LNCAP (cell line): ENCODE measurements around the gene ARHGAP30.

ENCODE experiments used
- TF ChIP-seq, protein P1 (sequence below): fragments of 450-650 bp; IDR thresholded peaks from 2 replicates; pipeline ENCODE4 v1.5.1; 2017; ENCODE audit warnings: mild to moderate bottlenecking

The ARHGAP30 gene

GRCh38 chr1:161089251-161089924 is 19.7 kb upstream of the ARHGAP30 start, which contains the start of gene NECTIN4:
NECTIN4 (minus strand) TSS chr1:161089558; CDS start chr1:161089296, 262 bp downstream.
- TF ChIP-seq, protein P1, sequence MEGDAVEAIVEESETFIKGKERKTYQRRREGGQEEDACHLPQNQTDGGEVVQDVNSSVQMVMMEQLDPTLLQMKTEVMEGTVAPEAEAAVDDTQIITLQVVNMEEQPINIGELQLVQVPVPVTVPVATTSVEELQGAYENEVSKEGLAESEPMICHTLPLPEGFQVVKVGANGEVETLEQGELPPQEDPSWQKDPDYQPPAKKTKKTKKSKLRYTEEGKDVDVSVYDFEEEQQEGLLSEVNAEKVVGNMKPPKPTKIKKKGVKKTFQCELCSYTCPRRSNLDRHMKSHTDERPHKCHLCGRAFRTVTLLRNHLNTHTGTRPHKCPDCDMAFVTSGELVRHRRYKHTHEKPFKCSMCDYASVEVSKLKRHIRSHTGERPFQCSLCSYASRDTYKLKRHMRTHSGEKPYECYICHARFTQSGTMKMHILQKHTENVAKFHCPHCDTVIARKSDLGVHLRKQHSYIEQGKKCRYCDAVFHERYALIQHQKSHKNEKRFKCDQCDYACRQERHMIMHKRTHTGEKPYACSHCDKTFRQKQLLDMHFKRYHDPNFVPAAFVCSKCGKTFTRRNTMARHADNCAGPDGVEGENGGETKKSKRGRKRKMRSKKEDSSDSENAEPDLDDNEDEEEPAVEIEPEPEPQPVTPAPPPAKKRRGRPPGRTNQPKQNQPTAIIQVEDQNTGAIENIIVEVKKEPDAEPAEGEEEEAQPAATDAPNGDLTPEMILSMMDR = no peak

DNA sequence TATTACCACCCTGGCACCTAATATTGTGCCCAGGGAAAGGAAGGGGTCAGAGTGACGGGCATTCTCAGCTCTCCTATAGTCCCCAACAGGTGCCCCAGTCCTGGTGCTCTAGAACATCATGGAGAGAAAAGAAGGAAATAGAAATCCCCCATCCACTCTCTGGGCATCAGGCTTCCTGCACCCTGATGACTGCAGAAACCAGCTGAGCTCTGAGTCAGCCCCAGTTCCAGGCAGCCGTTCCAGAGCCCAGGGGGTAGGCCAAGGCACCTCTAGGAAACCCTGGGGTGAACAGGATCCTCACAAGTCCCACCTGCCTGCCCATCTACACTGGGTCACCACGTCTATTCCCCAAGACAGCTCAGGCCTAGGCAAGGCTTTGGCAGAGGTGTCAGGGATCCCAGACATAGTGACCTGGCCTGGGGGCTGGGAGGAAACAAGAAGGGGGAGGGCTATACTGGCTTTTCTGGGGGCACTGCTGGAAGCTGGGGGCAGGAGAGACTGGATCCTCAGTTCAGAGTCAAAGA is 19.0 kb upstream of the ARHGAP30 start:
- TF ChIP-seq, protein P1 = no peak

GRCh38 chr1:161086457-161086856 is 16.8 kb upstream of the ARHGAP30 start:
- TF ChIP-seq, protein P1 = no peak

- TF ChIP-seq, protein P1 = no peak
Measured at GRCh38 chr1:161085165-161085564, 15.5 kb upstream of the ARHGAP30 start.

DNA sequence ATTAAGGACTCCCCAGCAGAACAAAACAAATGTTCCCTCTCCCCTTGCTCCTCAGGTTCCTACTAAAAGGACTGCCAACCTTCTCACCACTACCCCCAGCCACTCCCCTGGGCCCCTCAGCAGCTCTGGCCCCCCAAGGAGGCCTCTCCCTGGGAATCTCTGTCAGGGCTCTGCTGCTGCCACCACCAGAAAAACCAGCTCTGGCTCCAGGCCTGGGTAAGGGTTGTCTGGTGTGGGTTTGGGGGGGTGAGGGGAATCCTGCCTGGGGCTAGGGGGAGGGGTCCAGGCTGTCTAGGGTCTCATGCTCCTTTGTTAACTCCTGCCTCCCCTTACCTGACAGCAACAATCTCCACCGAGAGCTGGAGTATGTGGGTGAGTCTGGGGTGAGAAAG is 14.9 kb upstream of the ARHGAP30 start:
- TF ChIP-seq, protein P1 = no peak

DNA sequence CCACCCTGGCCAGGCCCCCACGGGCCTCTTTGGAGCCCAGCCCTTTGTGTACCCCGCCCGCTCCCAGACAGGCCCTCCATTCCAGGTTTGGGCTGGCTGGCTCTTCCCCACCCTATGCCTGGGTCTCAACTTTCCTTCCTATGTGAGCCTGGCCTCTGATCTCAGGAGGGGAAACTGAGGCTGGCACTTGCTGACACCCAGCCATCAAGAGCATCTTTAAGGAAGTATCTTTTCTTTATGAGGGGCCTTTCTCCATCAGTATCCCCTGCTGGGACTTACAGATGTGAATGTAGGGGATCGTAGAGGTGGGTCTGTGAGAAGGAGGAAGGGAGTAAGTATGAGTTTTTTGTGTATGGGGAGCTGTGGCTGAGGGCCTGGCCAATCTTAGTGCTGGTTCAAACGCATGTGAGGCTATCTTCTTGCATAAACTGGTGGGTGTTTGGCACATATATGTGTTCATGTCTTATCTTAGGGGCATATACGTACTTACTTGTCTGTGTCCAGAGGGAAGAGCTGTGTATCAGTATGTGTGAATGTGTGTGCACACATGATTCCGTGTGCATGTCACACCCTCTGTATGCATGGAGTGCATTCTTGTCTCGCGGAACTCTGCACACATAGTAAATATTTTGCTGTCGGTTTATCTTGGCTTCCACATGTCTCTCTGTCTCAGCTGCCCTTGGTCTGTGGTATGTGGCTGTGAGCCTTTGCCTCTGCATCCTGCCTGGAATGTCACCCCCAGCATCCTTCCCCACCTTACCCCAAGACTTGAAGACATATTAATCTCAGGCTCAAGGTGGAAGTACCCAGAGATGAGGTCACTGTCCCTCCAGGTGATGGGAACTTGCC is 14.3 kb upstream of the ARHGAP30 start:
- TF ChIP-seq, protein P1 = no peak

GRCh38 chr1:161082996-161083747 is 13.5 kb upstream of the ARHGAP30 start:
- TF ChIP-seq, protein P1 = no peak
